Endodermal cell (in vitro differentiated cells): ENCODE data around the gene PPIL1. TPM values are rescaled to one million over a fixed set of nuclear protein-coding genes. Genes with fewer than 3 reads are reported as not detected.

Experiments
- DNase-seq: peaks from one replicate; pipeline ENCODE4 v3.0.0-alpha.2; 2017
- H3K27ac ChIP-seq: 2 replicates; pipeline ENCODE4 v1.5.1; 2013; ENCODE audit warnings: mild to moderate bottlenecking, low read depth, low read length, moderate library complexity
- H3K27me3 ChIP-seq: 2 replicates; pipeline ENCODE4 v1.6.1; 2013; ENCODE audit warnings: mild to moderate bottlenecking, low read length, moderate library complexity; ENCODE audit not compliant: insufficient read depth, control insufficient read depth, poor library complexity, severe bottlenecking
- H3K36me3 ChIP-seq: 2 replicates; pipeline ENCODE4 v1.7.0; 2013; ENCODE audit warnings: mild to moderate bottlenecking, low read length, moderate library complexity; ENCODE audit not compliant: control insufficient read depth, insufficient read depth
- H3K4me1 ChIP-seq: one replicate; pipeline ENCODE4 v1.7.0; 2013; ENCODE audit warnings: low read length; ENCODE audit not compliant: control insufficient read depth, insufficient read depth
- H3K4me3 ChIP-seq: 2 replicates; pipeline ENCODE4 v1.5.1; 2013; ENCODE audit warnings: mild to moderate bottlenecking, low read length, moderate library complexity
- H3K9ac ChIP-seq: 2 replicates; pipeline ENCODE4 v1.6.1; 2013; ENCODE audit warnings: mild to moderate bottlenecking, low read length, moderate library complexity; ENCODE audit not compliant: poor library complexity, severe bottlenecking; ENCODE audit errors: extremely low read depth
- H3K9me3 ChIP-seq: 2 replicates; pipeline ENCODE4 v1.6.1; 2013; ENCODE audit warnings: mild to moderate bottlenecking, low read length, moderate library complexity; ENCODE audit not compliant: control insufficient read depth
- H3K27ac Mint-ChIP-seq: 2 replicates; pipeline ENCODE4 v1.8.0; 2020; ENCODE audit warnings: mixed read lengths
- H3K27me3 Mint-ChIP-seq: 2 replicates; pipeline ENCODE4 v1.8.0; 2021; ENCODE audit warnings: mild to moderate bottlenecking, mixed read lengths; ENCODE audit not compliant: insufficient read depth
- H3K36me3 Mint-ChIP-seq: 2 replicates; pipeline ENCODE4 v1.8.0; 2020; ENCODE audit warnings: low read depth, mixed read lengths
- H3K4me1 Mint-ChIP-seq: 2 replicates; pipeline ENCODE4 v1.8.0; 2020; ENCODE audit warnings: mixed read lengths
- H3K4me3 Mint-ChIP-seq: 2 replicates; pipeline ENCODE4 v1.8.0; 2020; ENCODE audit warnings: mild to moderate bottlenecking, moderate library complexity, mixed read lengths
- H3K9me3 Mint-ChIP-seq: 2 replicates; pipeline ENCODE4 v1.8.0; 2020; ENCODE audit warnings: mild to moderate bottlenecking, mixed read lengths
- CTCF ChIP-seq: fragments of 200-600 bp; sonication (generic); conservative IDR thresholded peaks from 2 replicates; pipeline ENCODE4 v1.5.0; 2021; ENCODE audit warnings: antibody characterized with exemption, mild to moderate bottlenecking
- WGBS, 2 experiments: methylation state at CpG; one replicate each; pipeline versions ENCODE4 v1.1.5 to v1.1.7; 2013; ENCODE audit warnings: missing lambda C conversion rate in 2 of 2, mixed read lengths in 1 of 2; ENCODE audit not compliant: insufficient coverage in 1 of 2, insufficient read length in 1 of 2; 5-methylcytosine and 5-hydroxymethylcytosine counted together
- total RNA-seq, 2 donors: library from RNA; stranded (reverse); fragmentation: NEBNext Ultra II Directional in 1 of 2; extraction: Animal tissue kit (Norgen Biotek cat#: 25700) in 1 of 2; gene quantifications; 2 replicates in 1 of 2; 3 replicates in 1 of 2; pipeline ENCODE4 v1.2.1, GENCODE V29; 2021

The PPIL1 gene
- total RNA-seq, 2 donors from 2014 or later, result 36.7 to 53.3 TPM

DNA sequence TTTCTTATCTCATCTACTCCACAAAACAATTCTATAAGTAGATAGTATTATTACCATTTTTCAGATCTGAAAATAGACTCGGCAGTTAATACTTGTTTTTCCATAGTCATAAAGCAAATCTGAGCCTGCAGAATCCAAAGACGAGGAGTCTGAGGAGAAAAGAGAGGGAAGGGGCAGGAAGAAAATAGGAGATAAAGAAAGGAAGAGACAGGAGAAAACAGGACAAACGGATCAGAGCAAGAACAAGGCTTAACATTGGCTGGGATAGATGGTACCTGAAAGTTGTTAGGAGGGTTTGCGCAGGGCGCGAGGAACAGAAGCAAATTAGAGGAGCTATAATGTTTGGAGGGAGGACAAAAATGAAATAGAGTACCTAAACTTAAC, 639 bp upstream of the PPIL1 start:
- Mint-ChIP-seq H3K27me3 (peaks cover 26% of the 10 kb centered on the region), H3K27ac (peak overlapping the region; percentile 99), H3K4me1 (peaks cover 13% of the 10 kb centered on the region), H3K4me3 (peak overlapping the region; percentile 87), H3K36me3 (peaks cover 11% of the 10 kb centered on the region), H3K9me3 (no peaks in the 10 kb centered on the region)
- peak overlapping the region; percentile 74 for H3K9ac ChIP-seq
- 58 to 61% methylated on average over 6 of the region's 6 CpGs for WGBS, 2 experiments
- peaks cover 15% of the 10 kb centered on the region for H3K36me3 ChIP-seq
- peaks cover 16% of the 10 kb centered on the region for H3K27me3 ChIP-seq
- DNase-seq, result no peak
- H3K27ac ChIP-seq, result peak overlapping the region; percentile 16
- no peak for TF ChIP-seq CTCF
- H3K4me1 ChIP-seq, result no peaks in the 10 kb centered on the region
- peak overlapping the region; percentile 97 for H3K4me3 ChIP-seq
- H3K9me3 ChIP-seq, result peaks cover 5% of the 10 kb centered on the region

DNA sequence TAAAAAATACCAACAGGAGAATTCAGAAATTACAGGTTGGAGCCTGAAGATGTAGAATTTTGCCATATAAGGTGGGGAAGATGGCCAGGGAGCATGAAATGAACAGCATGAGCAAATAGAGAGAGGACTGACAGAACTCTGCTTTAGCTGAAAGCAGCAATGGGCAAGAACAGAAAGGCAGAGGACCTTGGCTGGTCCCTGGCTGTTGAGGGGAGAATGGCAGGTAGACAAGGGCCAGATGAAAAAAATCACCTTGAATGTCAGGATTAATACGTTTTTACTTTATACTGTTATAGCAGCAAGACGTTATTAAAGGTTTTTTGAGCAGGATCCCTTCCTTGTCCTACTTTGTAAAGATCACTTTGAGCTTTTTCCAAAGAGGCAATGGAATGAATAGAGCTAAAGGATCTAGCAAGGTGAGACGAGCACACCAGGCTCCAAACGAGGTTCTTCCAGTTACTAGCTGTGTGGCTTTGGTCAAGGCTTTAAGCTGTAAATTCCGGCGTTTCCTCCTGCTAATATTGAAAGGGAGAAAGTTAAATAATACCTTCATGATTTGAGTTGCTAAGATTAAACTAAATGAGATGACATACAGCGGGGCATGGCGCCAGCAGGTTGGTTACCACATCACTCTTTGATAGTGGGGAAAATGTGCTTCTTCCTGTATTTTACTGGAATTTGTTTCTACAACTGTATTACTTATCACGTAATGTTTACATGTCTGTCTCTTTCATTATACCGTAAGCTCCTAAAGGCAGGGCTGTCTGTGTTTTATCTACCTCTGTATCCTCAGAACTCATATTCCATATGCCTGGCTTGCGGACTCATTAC, 776 bp downstream of the PPIL1 start:
- H3K9me3 ChIP-seq, result no peaks in the 10 kb centered on the region
- no peaks in the 10 kb centered on the region for H3K9me3 Mint-ChIP-seq
- H3K36me3 Mint-ChIP-seq, result peaks cover 19% of the 10 kb centered on the region
- H3K27me3 ChIP-seq, result peaks cover 16% of the 10 kb centered on the region
- no peak for DNase-seq
- H3K27ac Mint-ChIP-seq, result peak overlapping the region; percentile 99
- peak; percentile 71 for TF ChIP-seq CTCF
- H3K27ac ChIP-seq, result peak overlapping the region; percentile 84
- 21 to 41% methylated on average over 6 to 11 of the region's 11 CpGs for WGBS, 2 experiments
- H3K36me3 ChIP-seq, result peaks cover 26% of the 10 kb centered on the region
- H3K4me1 ChIP-seq, result no peaks in the 10 kb centered on the region
- H3K9ac ChIP-seq, result peak overlapping the region; percentile 74
- H3K4me3 ChIP-seq, result peak overlapping the region; percentile 97
- peak overlapping the region; percentile 87 for H3K4me3 Mint-ChIP-seq
- H3K27me3 Mint-ChIP-seq, result peaks cover 20% of the 10 kb centered on the region
- peaks cover 13% of the 10 kb centered on the region for H3K4me1 Mint-ChIP-seq

GRCh38 chr6:36873115-36873514, 1.5 kb downstream of the PPIL1 start:
- Histone ChIP-seq H3K4me3 (peak overlapping the region; percentile 97), H3K27me3 (peaks cover 12% of the 10 kb centered on the region), H3K9me3 (no peaks in the 10 kb centered on the region), H3K9ac (no peak overlapping the region), H3K36me3 (peaks cover 26% of the 10 kb centered on the region), H3K4me1 (no peaks in the 10 kb centered on the region), H3K27ac (no peak overlapping the region)
- Mint-ChIP-seq H3K27me3 (peaks cover 16% of the 10 kb centered on the region), H3K9me3 (no peaks in the 10 kb centered on the region), H3K36me3 (peaks cover 24% of the 10 kb centered on the region), H3K27ac (no peak overlapping the region), H3K4me1 (peaks cover 14% of the 10 kb centered on the region), H3K4me3 (peak overlapping the region; percentile 87)
- 87% methylated on average over 1 of the region's 1 CpG; no CpG with 5 or more reads in 1 of the 2 experiments for WGBS, 2 experiments
- TF ChIP-seq CTCF, result no peak
- no peak for DNase-seq
